Adrenal gland (tissue), 5 donors: Measurements from ENCODE around the gene GPC6.

Experiments used
- POLR2A ChIP-seq, 2 donors: fragments of 450-650 bp; IDR thresholded peaks; one replicate each; pipeline ENCODE4 v1.6.1; 2017; ENCODE audit warnings: antibody characterized with exemption in 2 of 2, mild to moderate bottlenecking in 2 of 2, moderate library complexity in 1 of 2
- TF ChIP-seq, protein P1 (sequence below), 6 experiments: fragments of 450-650 bp in 4 of 6; fragments of 200-600 bp in 2 of 6; sonication (generic) in 1 of 6; IDR thresholded peaks; 1 replicate in 5 of 6; 2 replicates in 1 of 6; pipeline versions ENCODE4 v1.5.1 to v1.8.0; 2016 to 2021; ENCODE audit warnings: antibody characterized with exemption in 6 of 6, mild to moderate bottlenecking in 2 of 6, moderate library complexity in 1 of 6
- donor health status: DM: no; HTN: no; CAD: no.

DNA sequence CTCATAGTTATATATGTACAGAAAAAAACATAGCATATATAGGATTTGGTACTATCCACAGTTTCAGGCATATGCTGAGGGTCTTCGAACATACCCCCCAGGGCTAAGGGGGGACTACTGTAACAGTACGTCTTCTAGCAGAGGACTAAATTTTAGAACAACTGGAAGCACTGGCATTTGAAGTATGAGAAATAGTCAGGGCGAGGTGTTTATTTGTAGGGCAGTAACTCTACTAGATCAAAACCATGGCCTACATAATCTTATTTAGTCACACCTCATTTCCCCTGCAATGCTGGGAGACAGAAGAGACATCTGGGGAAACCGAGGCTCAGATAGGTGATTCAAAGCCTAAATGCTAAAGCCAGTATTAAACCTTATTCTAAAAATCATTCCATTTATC, 1007.2 kb downstream of the GPC6 start:
- TF ChIP-seq, protein P1, sequence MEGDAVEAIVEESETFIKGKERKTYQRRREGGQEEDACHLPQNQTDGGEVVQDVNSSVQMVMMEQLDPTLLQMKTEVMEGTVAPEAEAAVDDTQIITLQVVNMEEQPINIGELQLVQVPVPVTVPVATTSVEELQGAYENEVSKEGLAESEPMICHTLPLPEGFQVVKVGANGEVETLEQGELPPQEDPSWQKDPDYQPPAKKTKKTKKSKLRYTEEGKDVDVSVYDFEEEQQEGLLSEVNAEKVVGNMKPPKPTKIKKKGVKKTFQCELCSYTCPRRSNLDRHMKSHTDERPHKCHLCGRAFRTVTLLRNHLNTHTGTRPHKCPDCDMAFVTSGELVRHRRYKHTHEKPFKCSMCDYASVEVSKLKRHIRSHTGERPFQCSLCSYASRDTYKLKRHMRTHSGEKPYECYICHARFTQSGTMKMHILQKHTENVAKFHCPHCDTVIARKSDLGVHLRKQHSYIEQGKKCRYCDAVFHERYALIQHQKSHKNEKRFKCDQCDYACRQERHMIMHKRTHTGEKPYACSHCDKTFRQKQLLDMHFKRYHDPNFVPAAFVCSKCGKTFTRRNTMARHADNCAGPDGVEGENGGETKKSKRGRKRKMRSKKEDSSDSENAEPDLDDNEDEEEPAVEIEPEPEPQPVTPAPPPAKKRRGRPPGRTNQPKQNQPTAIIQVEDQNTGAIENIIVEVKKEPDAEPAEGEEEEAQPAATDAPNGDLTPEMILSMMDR (IDR thresholded peaks at IDR 0.05) = no peak
- no peak for TF ChIP-seq POLR2A (IDR thresholded peaks at IDR 0.05)
